ENCODE data around the gene PLIN5. TPM values are rescaled to one million over a fixed set of nuclear protein-coding genes. Genes with fewer than 3 reads are reported as not detected.

PLIN5 gene
- total RNA-seq, 1 experiment from 2014 or later, result 8.1 TPM

- TF ChIP-seq POLR2A (IDR thresholded peaks at IDR 0.05; ENCODE audit: borderline replicate concordance, extremely low read depth, insufficient read depth, insufficient read length) (no peak), MAX (IDR thresholded peaks at IDR 0.05) (no peak), SP1 (IDR thresholded peaks at IDR 0.05; ENCODE audit: low read depth) (no peak), EZH2 (IDR thresholded peaks at IDR 0.05) (no peak), FOSL1 (IDR thresholded peaks at IDR 0.05; ENCODE audit: low read depth) (no peak), REST (IDR thresholded peaks at IDR 0.05; ENCODE audit: low read depth) (no peak), ZNF274 (IDR thresholded peaks at IDR 0.05; ENCODE audit: low read depth, low read length) (no peak), ZBTB33 (IDR thresholded peaks at IDR 0.05; ENCODE audit: extremely low read depth, insufficient replicate concordance, low read length) (no peak), POLR2AphosphoS5 (IDR thresholded peaks at IDR 0.05; ENCODE audit: low read depth, low read length) (no peak), ZFX (IDR thresholded peaks at IDR 0.05) (no peak), EGR1 (IDR thresholded peaks at IDR 0.05; ENCODE audit: low read depth) (no peak), YY1 (IDR thresholded peaks at IDR 0.05; ENCODE audit: extremely low read depth, insufficient replicate concordance, low read depth, low read length) (no peak), ELF1 (IDR thresholded peaks at IDR 0.05; ENCODE audit: borderline replicate concordance, low read depth) (no peak)
- no TSS peak for BruUV-seq (replicated peaks)
- H2AFZ ChIP-seq (ENCODE audit: low read depth, low read length, poor library complexity, severe bottlenecking), result no peak overlapping the region
- DNase-seq (ENCODE audit: low read depth, low spot score) (no peak), ATAC-seq (no peak)
- no peaks in the 10 kb centered on the region for H3K9me2 ChIP-seq (ENCODE audit: insufficient read depth)
- intact Hi-C loops (cut with micrococcal nuclease), result no loop called here
- H3K9me3 ChIP-seq (ENCODE audit: control insufficient read depth in 1 of 2, insufficient read depth in 1 of 2, low read depth in 1 of 2, low read length in 2 of 2), result no peaks in the 10 kb centered on the region
- no peaks in the 10 kb centered on the region for H3K79me2 ChIP-seq (ENCODE audit: insufficient read depth, low read length)
- H3K9ac ChIP-seq (ENCODE audit: low read length), result no peak overlapping the region
- H4K20me1 ChIP-seq (ENCODE audit: insufficient read depth), result no peaks in the 10 kb centered on the region
- no peak overlapping the region for H3K4me2 ChIP-seq (ENCODE audit: low read length)
- no peak overlapping the region for H3K4me3 ChIP-seq (replicated peaks in 1 of 2; ENCODE audit: low read depth in 1 of 2, low read length in 2 of 2)
- no peak overlapping the region for H3K27ac ChIP-seq (ENCODE audit: low read depth, low read length)
- POLR2A ChIA-PET, result no interaction called here
- peaks cover 0 to 11% of the 10 kb centered on the region in 2 experiments; a peak in 2 of 4 replicates for H3K4me1 ChIP-seq (ENCODE audit: control insufficient read depth in 1 of 2, insufficient read depth in 2 of 2, low read length in 2 of 2)
- CTCF ChIA-PET, result interaction anchor here (1.2 to 2.8 kb wide), 2 partner anchors 15 to 242 kb away, joined by 4 to 12 read pairs; no protein-coding TSS in a partner anchor
- RAD21 ChIA-PET (ENCODE audit: low non-redundant PET in 1 of 2, low total read pairs in 2 of 2, uncharacterized antibody in 2 of 2, unreplicated experiment in 2 of 2), result no interaction called here
- H3K36me3 ChIP-seq (ENCODE audit: control insufficient read depth in 1 of 2, insufficient read depth in 2 of 2, low read length in 2 of 2), result no peaks in the 10 kb centered on the region
- H3K27me3 ChIP-seq (ENCODE audit: insufficient read depth, low read length), result no peaks in the 10 kb centered on the region
Measured at GRCh38 chr19:4508698-4509097, 26.3 kb downstream of the PLIN5 start.

All from HCT116 (cell line).